Neural cell (in vitro differentiated cells): ENCODE measurements around the gene PDE6D.

Experiments used
- CTCF ChIP-seq: fragments of 450-650 bp; IDR thresholded peaks from 2 replicates; pipeline ENCODE4 v1.5.1; 2014; ENCODE audit warnings: antibody characterized with exemption, mild to moderate bottlenecking, moderate library complexity; ENCODE audit not compliant: poor library complexity, severe bottlenecking
- POLR2AphosphoS5 ChIP-seq: IDR thresholded peaks from 2 replicates; pipeline ENCODE4 v1.6.1; 2012
- SMC3 ChIP-seq: fragments of 450-650 bp; conservative IDR thresholded peaks from 2 replicates; pipeline ENCODE4 v1.6.1; 2014; ENCODE audit warnings: antibody characterized with exemption, mild to moderate bottlenecking, moderate library complexity; ENCODE audit not compliant: poor library complexity
- TAF1 ChIP-seq: IDR thresholded peaks from 2 replicates; pipeline ENCODE4 v1.6.1; 2012; ENCODE audit warnings: low read depth

GRCh38 chr2:231689124-231689893 is 91.8 kb downstream of the PDE6D start:
- TF ChIP-seq CTCF = no peak
- no peak for TF ChIP-seq POLR2AphosphoS5
- no peak for TF ChIP-seq TAF1
- TF ChIP-seq SMC3 = no peak
